Vagina (tissue), 2 donors: ENCODE measurements around the gene CDKN2D. TPM values are rescaled to one million over a fixed set of nuclear protein-coding genes. Genes with fewer than 3 reads are reported as not detected.

Experiments used
- DNase-seq, 2 donors: peaks; one replicate each; pipeline ENCODE4 v3.0.0-alpha.2; 2017; ENCODE audit errors: extremely low spot score in 2 of 2
- H3K27ac ChIP-seq: fragments of 200-600 bp; sonication (generic); one replicate; pipeline ENCODE4 v1.5.1; 2019
- H3K27me3 ChIP-seq: fragments of 200-600 bp; sonication (generic); one replicate; pipeline ENCODE4 v1.5.1; 2019
- H3K36me3 ChIP-seq, 2 donors: fragments of 200-600 bp; sonication (generic); one replicate each; pipeline ENCODE4 v1.5.1; 2017 to 2019
- H3K4me1 ChIP-seq: fragments of 200-600 bp; sonication (generic); one replicate; pipeline ENCODE4 v1.5.1; 2019
- H3K4me3 ChIP-seq, 2 donors: fragments of 200-600 bp; sonication (generic); 1 replicate in 1 of 2; 2 replicates in 1 of 2; pipeline ENCODE4 v1.5.1; 2016 to 2019
- H3K9me3 ChIP-seq: fragments of 200-600 bp; sonication (generic); one replicate; pipeline ENCODE4 v1.5.1; 2019
- CTCF ChIP-seq, 3 experiments: fragments of 450-650 bp in 2 of 3; fragments of 200-600 bp in 1 of 3; sonication (generic) in 1 of 3; IDR thresholded peaks; one replicate each; pipeline ENCODE4 v1.5.1; 2017 to 2019; ENCODE audit warnings: antibody characterized with exemption in 3 of 3, mild to moderate bottlenecking in 2 of 3, moderate library complexity in 2 of 3
- POLR2A ChIP-seq, 2 donors: fragments of 450-650 bp; IDR thresholded peaks; one replicate each; pipeline ENCODE4 v1.6.1; 2017; ENCODE audit warnings: antibody characterized with exemption in 2 of 2, mild to moderate bottlenecking in 2 of 2, moderate library complexity in 2 of 2
- POLR2AphosphoS5 ChIP-seq, 2 donors: sonication (generic); formaldehyde crosslinking; IDR thresholded peaks; one replicate each; pipeline ENCODE4 v1.9.0; 2017; ENCODE audit warnings: antibody characterized with exemption in 2 of 2, mild to moderate bottlenecking in 2 of 2, low read depth in 1 of 2; ENCODE audit not compliant: insufficient read depth in 1 of 2
- intact Hi-C: fragments of 100-400 bp; cut with DNase I; formaldehyde crosslinking; loops from one replicate; pipeline ENCODE4 v1.15.1; 2023
- total RNA-seq: library from RNA; depleted of rRNA; stranded (reverse); fragments of >200 nt; gene quantifications from one replicate; pipeline ENCODE4 v1.2.3, GENCODE V29; 2016

The CDKN2D gene
- total RNA-seq, 1 donor from 2014 or later = 22.8 TPM

- Histone ChIP-seq H3K27me3 (peaks cover 5% of the 10 kb centered on the region), H3K4me1 (peaks cover 32% of the 10 kb centered on the region), H3K4me3 (no peak overlapping the region), H3K36me3 (no peaks in the 10 kb centered on the region), H3K9me3 (no peaks in the 10 kb centered on the region), H3K27ac (no peak overlapping the region)
- TF ChIP-seq POLR2A (IDR thresholded peaks at IDR 0.05) (no peak), CTCF (IDR thresholded peaks at IDR 0.05) (no peak), POLR2AphosphoS5 (IDR thresholded peaks at IDR 0.05; ENCODE audit: insufficient read depth in 1 of 2, low read depth in 1 of 2) (no peak)
- intact Hi-C loops = no loop called here
- DNase-seq = no peak
These were observed 47.2 kb downstream of the CDKN2D start for GRCh38 chr19:10521461-10522171.

GRCh38 chr19:10520652-10521318 lies 48.0 kb downstream of the CDKN2D start:
- Histone ChIP-seq H3K4me1 (peaks cover 32% of the 10 kb centered on the region), H3K27ac (no peak overlapping the region), H3K4me3 (no peak overlapping the region), H3K27me3 (peaks cover 5% of the 10 kb centered on the region), H3K36me3 (no peaks in the 10 kb centered on the region), H3K9me3 (no peaks in the 10 kb centered on the region)
- TF ChIP-seq POLR2AphosphoS5 (IDR thresholded peaks at IDR 0.05; ENCODE audit: insufficient read depth in 1 of 2, low read depth in 1 of 2) = peak in 1 of 2 donors; percentile 20
- TF ChIP-seq POLR2A (IDR thresholded peaks at IDR 0.05) = no peak
- intact Hi-C loops = no loop called here
- no peak for DNase-seq

GRCh38 chr19:10519421-10519820 lies 49.4 kb downstream of the CDKN2D start:
- H3K9me3 ChIP-seq = no peaks in the 10 kb centered on the region
- H3K27me3 ChIP-seq = peaks cover 5% of the 10 kb centered on the region
- no peak for DNase-seq
- H3K36me3 ChIP-seq = no peaks in the 10 kb centered on the region
- intact Hi-C loops = no loop called here
- TF ChIP-seq POLR2AphosphoS5 (IDR thresholded peaks at IDR 0.05; ENCODE audit: insufficient read depth in 1 of 2, low read depth in 1 of 2) = no peak
- TF ChIP-seq POLR2A (IDR thresholded peaks at IDR 0.05) = no peak
- TF ChIP-seq CTCF (IDR thresholded peaks at IDR 0.05) = no peak
- peak overlapping the region; percentile 36 for H3K27ac ChIP-seq
- peaks cover 36% of the 10 kb centered on the region for H3K4me1 ChIP-seq
- H3K4me3 ChIP-seq = no peak overlapping the region

GRCh38 chr19:10518444-10519361 lies 50.1 kb downstream of the CDKN2D start:
- peaks cover 5% of the 10 kb centered on the region for H3K27me3 ChIP-seq
- intact Hi-C loops = no loop called here
- no peaks in the 10 kb centered on the region for H3K36me3 ChIP-seq
- peak overlapping the region; percentile 36 for H3K27ac ChIP-seq
- peaks cover 41% of the 10 kb centered on the region for H3K4me1 ChIP-seq
- no peak for DNase-seq
- no peaks in the 10 kb centered on the region for H3K9me3 ChIP-seq
- H3K4me3 ChIP-seq = no peak overlapping the region
- TF ChIP-seq POLR2AphosphoS5 (IDR thresholded peaks at IDR 0.05; ENCODE audit: insufficient read depth in 1 of 2, low read depth in 1 of 2) = no peak
- TF ChIP-seq CTCF (IDR thresholded peaks at IDR 0.05) = no peak
- TF ChIP-seq POLR2A (IDR thresholded peaks at IDR 0.05) = no peak

GRCh38 chr19:10517760-10518443 lies 50.9 kb downstream of the CDKN2D start:
- DNase-seq = no peak
- Histone ChIP-seq H3K4me1 (peaks cover 41% of the 10 kb centered on the region), H3K9me3 (no peaks in the 10 kb centered on the region), H3K4me3 (peak overlapping the region; percentile 37 to 51), H3K27me3 (peaks cover 5% of the 10 kb centered on the region), H3K27ac (peak overlapping the region; percentile 48), H3K36me3 (no peaks in the 10 kb centered on the region)
- intact Hi-C loops = no loop called here
- no peak for TF ChIP-seq POLR2A (IDR thresholded peaks at IDR 0.05)
- TF ChIP-seq POLR2AphosphoS5 (IDR thresholded peaks at IDR 0.05; ENCODE audit: insufficient read depth in 1 of 2, low read depth in 1 of 2) = no peak
- no peak for TF ChIP-seq CTCF (IDR thresholded peaks at IDR 0.05)
